Upper lobe of left lung (tissue), 4 donors: ENCODE data around the gene MACROD2.

ENCODE experiments used
- CTCF ChIP-seq, 6 experiments: fragments of 450-650 bp in 4 of 6; fragments of 200-600 bp in 2 of 6; sonication (generic) in 2 of 6; IDR thresholded peaks; one replicate each; pipeline ENCODE4 v1.5.1; 2016 to 2019; ENCODE audit warnings: antibody characterized with exemption in 6 of 6
- POLR2AphosphoS5 ChIP-seq, 2 donors: sonication (generic); formaldehyde crosslinking; IDR thresholded peaks; one replicate each; pipeline ENCODE4 v1.5.1; 2017; ENCODE audit warnings: antibody characterized with exemption in 2 of 2

- TF ChIP-seq CTCF (IDR thresholded peaks at IDR 0.05) (no peak), POLR2AphosphoS5 (IDR thresholded peaks at IDR 0.05) (no peak)
These were observed 575.5 kb downstream of the MACROD2 start for GRCh38 chr20:14570811-14571210.
